Ascending aorta (tissue), 2 donors: ENCODE results near the gene DYSF. TPM values are rescaled to one million over a fixed set of nuclear protein-coding genes. Genes with fewer than 3 reads are reported as not detected.

Source experiments
- DNase-seq, 2 donors: peaks; one replicate each; pipeline ENCODE4 v3.0.0-alpha.2; 2019; ENCODE audit warnings: low spot score in 2 of 2
- H3K27ac ChIP-seq, 2 donors: fragments of 200-600 bp; sonication (generic); one replicate each; pipeline ENCODE4 v1.5.1; 2016 to 2017; ENCODE audit warnings: mild to moderate bottlenecking in 1 of 2
- H3K27me3 ChIP-seq: fragments of 200-600 bp; sonication (generic); one replicate; pipeline ENCODE4 v1.5.1; 2017
- H3K36me3 ChIP-seq, 2 donors: fragments of 200-600 bp; sonication (generic); one replicate each; pipeline ENCODE4 v1.5.1; 2016
- H3K4me1 ChIP-seq, 2 donors: fragments of 200-600 bp; sonication (generic); one replicate each; pipeline ENCODE4 v1.5.1; 2016 to 2017; ENCODE audit warnings: mild to moderate bottlenecking in 1 of 2
- H3K4me3 ChIP-seq, 2 donors: fragments of 200-600 bp; sonication (generic); one replicate each; pipeline ENCODE4 v1.5.1; 2016 to 2017; ENCODE audit warnings: mild to moderate bottlenecking in 1 of 2
- H3K9me3 ChIP-seq, 2 donors: fragments of 200-600 bp; sonication (generic); one replicate each; pipeline ENCODE4 v1.5.1; 2016
- intact Hi-C: fragments of 100-400 bp; cut with DNase I; formaldehyde crosslinking; loops from one replicate; pipeline ENCODE4 v1.15.1; 2023
- total RNA-seq: library from RNA; depleted of rRNA; stranded (reverse); fragments of >200 nt; gene quantifications from one replicate; pipeline ENCODE4 v1.1.0, GENCODE V29; 2016
- TF ChIP-seq, protein P1 (sequence below), 3 experiments: fragments of 200-600 bp in 2 of 3; fragments of 450-650 bp in 1 of 3; sonication (generic) in 2 of 3; IDR thresholded peaks; one replicate each; pipeline ENCODE4 v1.5.1; 2016 to 2019; ENCODE audit warnings: antibody characterized with exemption in 3 of 3, mild to moderate bottlenecking in 1 of 3, moderate library complexity in 1 of 3

Gene DYSF
- total RNA-seq, 1 donor from 2014 or later, result 58.3 TPM

DNA sequence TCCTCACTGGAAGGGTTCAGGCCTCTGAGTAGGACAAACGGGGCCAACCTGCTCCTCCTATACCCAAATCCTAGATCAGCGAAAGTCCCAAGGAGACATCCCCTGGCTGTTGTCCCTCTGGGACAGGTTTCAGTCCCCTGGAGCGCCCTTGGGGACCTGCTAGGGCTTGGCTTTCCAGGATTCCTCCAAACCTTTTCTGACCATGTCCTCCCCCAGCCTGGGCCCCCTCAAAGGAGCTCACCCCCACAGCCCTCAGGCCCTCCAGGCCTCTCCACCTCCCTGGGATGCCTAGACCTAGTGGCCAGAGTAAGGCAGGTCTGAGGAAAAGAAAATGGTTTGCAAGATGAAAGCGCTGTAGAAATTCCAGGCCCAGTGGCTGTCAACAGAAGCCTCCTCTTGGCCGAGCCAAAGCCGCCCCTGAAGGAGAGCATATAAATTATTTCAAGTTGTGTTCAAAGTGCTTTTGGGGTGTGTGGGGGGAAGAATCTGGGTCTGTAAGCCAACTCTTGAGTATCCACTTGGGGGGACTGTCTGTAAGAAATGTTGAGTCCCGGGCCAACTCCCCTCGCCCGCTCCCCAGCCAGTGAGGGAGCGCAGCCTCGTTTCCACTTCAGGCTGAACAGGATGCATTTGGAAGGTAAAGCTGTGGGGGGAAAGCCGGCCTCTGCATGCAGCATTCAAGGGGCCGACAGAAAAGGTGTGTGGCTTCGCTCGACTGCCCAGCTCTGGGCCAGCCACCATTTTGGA, 158.6 kb downstream of the DYSF start:
- Histone ChIP-seq H3K9me3 (no peaks in the 10 kb centered on the region), H3K4me3 (no peak overlapping the region), H3K27ac (no peak overlapping the region), H3K36me3 (no peaks in the 10 kb centered on the region), H3K4me1 (peaks cover 0 to 16% of the 10 kb centered on the region in 2 donors), H3K27me3 (no peaks in the 10 kb centered on the region)
- intact Hi-C loops, result loop anchor here (2.0 to 5.0 kb wide), 2 partner anchors 240 to 383 kb away; no protein-coding TSS in a partner anchor
- TF ChIP-seq, protein P1, sequence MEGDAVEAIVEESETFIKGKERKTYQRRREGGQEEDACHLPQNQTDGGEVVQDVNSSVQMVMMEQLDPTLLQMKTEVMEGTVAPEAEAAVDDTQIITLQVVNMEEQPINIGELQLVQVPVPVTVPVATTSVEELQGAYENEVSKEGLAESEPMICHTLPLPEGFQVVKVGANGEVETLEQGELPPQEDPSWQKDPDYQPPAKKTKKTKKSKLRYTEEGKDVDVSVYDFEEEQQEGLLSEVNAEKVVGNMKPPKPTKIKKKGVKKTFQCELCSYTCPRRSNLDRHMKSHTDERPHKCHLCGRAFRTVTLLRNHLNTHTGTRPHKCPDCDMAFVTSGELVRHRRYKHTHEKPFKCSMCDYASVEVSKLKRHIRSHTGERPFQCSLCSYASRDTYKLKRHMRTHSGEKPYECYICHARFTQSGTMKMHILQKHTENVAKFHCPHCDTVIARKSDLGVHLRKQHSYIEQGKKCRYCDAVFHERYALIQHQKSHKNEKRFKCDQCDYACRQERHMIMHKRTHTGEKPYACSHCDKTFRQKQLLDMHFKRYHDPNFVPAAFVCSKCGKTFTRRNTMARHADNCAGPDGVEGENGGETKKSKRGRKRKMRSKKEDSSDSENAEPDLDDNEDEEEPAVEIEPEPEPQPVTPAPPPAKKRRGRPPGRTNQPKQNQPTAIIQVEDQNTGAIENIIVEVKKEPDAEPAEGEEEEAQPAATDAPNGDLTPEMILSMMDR (IDR thresholded peaks at IDR 0.05), result no peak
- peak in 1 of 2 donors; percentile 56 for DNase-seq

DNA sequence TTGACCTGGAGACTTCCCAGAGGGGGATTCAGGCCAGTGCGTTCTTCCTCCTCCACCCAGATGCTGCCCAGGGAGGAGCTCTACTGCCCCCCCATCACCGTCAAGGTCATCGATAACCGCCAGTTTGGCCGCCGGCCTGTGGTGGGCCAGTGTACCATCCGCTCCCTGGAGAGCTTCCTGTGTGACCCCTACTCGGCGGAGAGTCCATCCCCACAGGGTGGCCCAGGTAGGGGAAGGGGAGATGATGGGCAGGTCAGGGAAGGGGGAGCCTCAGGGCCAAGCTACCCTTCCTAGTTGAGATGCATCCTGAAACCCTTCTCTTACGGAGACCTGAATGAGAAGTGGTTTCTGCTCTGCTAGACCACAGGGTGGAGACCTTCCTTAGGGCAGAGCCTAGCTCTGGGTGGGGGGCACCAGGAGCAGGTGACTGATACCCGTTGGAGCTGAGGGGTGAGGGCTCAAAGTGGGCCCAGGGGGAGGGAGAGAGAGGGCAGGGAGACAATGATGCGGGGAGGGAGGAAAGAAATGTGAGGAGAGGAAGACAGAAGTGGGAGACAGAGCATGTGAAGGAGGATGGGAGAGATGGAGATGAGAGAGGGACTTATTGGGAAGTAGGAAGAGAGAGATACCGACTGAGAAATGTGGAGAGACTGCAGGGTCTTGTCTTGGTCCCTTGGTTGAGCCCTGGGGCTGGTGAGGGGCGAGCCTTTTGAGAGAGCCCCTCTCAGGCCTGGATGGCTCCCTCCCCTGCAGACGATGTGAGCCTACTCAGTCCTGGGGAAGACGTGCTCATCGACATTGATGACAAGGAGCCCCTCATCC, 159.4 kb downstream of the DYSF start:
- Histone ChIP-seq H3K27ac (peak overlapping the region; percentile 84 to 87), H3K4me1 (peaks cover 0 to 16% of the 10 kb centered on the region in 2 donors), H3K4me3 (no peak overlapping the region), H3K36me3 (no peaks in the 10 kb centered on the region), H3K9me3 (no peaks in the 10 kb centered on the region), H3K27me3 (no peaks in the 10 kb centered on the region)
- DNase-seq, result peak in 1 of 2 donors; percentile 58
- intact Hi-C loops, result loop anchor here (5.0 kb wide), 1 partner anchor 240 kb away; no protein-coding TSS in a partner anchor
- TF ChIP-seq, protein P1 (IDR thresholded peaks at IDR 0.05), result no peak

DNA sequence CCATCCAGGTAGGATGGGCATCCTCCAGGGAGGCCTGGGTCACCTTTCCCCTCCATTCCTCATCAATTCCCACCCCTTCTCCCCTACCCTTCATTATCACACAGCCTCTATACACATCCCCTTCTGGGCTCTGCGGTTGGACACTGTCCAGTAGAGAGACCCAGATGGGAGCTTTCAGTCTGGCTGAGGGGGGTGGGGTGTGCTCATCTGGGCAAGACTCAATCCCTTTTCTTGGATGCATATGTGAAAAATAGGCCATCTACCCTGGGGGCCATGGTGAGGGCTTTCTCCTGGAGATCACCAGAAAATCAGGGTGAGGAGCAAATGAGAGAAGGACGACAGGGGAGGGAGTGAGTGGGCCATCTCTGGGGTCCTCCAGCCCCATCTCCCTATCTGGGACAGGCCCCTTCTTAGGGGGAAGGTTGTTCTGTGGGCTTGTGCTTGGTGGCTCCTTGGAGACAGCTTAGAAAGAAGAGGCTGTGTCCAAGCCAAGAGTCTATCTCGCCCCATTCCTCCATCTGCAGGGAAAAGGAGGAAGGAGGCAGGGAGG, 160.1 kb downstream of the DYSF start:
- peak in 1 of 2 donors; percentile 52 for DNase-seq
- Histone ChIP-seq H3K9me3 (no peaks in the 10 kb centered on the region), H3K36me3 (no peaks in the 10 kb centered on the region), H3K27me3 (no peaks in the 10 kb centered on the region), H3K4me3 (no peak overlapping the region), H3K27ac (peak overlapping the region; percentile 84 to 87), H3K4me1 (peaks cover 0 to 18% of the 10 kb centered on the region in 2 donors)
- TF ChIP-seq, protein P1 (IDR thresholded peaks at IDR 0.05), result no peak
- intact Hi-C loops, result loop anchor here (5.0 kb wide), 1 partner anchor 239 kb away; no protein-coding TSS in a partner anchor

DNA sequence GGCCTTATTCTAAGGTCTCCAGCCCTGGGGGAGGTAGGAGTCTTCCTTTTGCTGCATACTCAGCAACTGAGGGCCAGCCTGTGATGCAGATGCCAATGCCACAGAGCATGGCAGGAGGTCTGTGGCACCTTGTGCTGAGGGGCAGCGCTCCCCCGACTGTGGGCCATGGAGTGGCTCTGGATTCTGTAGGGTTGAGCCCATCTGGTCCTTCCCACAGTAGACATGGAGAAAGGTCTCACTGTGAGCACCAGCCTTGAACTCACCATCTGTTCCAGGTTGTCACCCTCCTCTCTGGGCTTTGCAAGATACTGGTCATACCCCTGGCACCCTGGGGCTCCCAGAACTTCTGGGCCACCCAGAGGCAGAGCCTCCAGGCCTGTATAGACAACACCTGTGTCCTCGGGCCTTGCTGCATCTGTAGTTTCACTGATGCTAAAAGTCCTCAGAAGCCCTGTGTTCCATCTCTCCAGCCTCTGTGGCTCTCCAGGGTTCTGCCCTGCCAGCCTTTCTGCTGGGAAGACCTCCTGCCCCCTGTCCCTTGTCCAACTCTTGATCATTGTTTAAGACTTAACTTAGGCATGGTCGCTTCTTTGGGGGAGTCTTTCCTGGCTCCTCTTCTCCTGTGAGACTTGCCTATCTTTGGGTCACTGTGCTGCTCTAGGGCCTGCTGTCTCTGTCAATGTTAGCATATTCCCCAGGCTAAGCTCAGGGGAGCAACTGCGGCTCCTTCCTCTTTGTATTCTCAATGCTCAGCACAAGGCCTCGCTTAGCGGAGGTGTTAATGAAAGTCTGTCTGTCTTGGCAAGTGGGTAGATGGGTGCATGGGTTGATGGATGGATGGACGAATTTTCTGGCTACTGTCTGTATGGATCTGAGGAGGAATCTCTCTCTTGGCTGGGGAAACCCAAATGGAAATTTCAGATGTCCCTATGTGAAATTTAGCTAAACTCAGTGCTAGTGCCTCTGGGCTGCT, 160.9 kb downstream of the DYSF start:
- H3K4me1 ChIP-seq, result peaks cover 0 to 24% of the 10 kb centered on the region in 2 donors
- TF ChIP-seq, protein P1 (IDR thresholded peaks at IDR 0.05), result no peak
- intact Hi-C loops, result loop anchor here (2.0 to 5.0 kb wide), 2 partner anchors 65 to 238 kb away; no protein-coding TSS in a partner anchor
- H3K36me3 ChIP-seq, result no peaks in the 10 kb centered on the region
- H3K27ac ChIP-seq, result peak overlapping the region; percentile 84 to 87
- H3K4me3 ChIP-seq, result no peak overlapping the region
- peak in 1 of 2 donors; percentile 58 for DNase-seq
- no peaks in the 10 kb centered on the region for H3K27me3 ChIP-seq
- H3K9me3 ChIP-seq, result no peaks in the 10 kb centered on the region
